Measurements from ENCODE around the gene TMEM238L.

The TMEM238L gene

DNA sequence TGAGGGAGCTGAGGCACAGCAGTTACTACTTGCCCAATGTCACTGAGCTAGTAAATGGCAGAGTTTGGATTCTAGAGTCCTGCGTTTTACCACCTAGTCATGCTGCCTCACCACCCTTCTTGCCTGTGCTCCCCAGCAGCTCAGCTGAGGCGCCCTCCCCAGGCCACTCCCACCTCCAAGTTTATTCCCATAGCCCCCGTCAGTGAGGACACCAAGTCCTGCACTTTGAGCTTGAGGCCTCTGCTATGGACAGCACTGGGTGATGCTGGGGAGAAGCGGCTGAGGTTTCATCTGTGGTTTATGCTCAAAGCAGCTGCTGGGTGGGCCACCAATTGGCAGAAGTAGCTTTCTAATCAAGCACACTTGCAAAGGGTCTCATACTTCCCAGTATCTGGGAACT is 36.7 kb downstream of the TMEM238L start:
- peaks cover 4% of the 10 kb centered on the region for H3K36me3 ChIP-seq (ENCODE audit: control insufficient read depth, insufficient read depth, low read length)
- H3K9ac ChIP-seq (ENCODE audit: low read length), result no peak overlapping the region
- no peaks in the 10 kb centered on the region for H3K27me3 ChIP-seq (ENCODE audit: control insufficient read depth, insufficient read depth, low read length)
- H3K4me3 ChIP-seq (ENCODE audit: low read length), result no peak overlapping the region
- no peaks in the 10 kb centered on the region for H3K9me3 ChIP-seq (ENCODE audit: control insufficient read depth, low read length)
- peaks cover 21% of the 10 kb centered on the region for H3K4me1 ChIP-seq (ENCODE audit: control insufficient read depth, insufficient read depth, low read length)

DNA sequence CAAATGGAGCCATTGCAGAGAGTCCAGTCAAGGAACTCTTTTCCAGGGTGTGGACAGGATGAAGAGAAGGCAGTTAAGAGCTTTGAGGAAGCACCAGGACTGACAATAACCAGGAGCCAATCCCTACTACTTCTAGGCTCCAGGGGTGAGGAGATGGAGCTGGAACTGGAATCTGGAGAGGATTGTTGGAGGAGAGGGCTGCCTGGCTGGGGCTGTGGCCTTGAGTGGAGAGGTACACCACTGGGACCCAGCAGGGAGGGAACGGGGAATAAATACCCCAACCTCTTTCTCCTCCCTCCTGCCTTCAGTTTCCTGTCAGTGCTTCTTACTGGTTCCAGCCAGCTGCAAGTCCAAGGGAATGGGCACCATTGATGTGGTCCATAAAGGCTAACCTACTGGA is 41.9 kb downstream of the TMEM238L start:
- Histone ChIP-seq H3K9me3 (ENCODE audit: control insufficient read depth, low read length) (no peaks in the 10 kb centered on the region), H3K27me3 (ENCODE audit: control insufficient read depth, insufficient read depth, low read length) (no peaks in the 10 kb centered on the region), H3K4me3 (ENCODE audit: low read length) (no peak overlapping the region), H3K36me3 (ENCODE audit: control insufficient read depth, insufficient read depth, low read length) (no peaks in the 10 kb centered on the region), H3K4me1 (ENCODE audit: control insufficient read depth, insufficient read depth, low read length) (peaks cover 32% of the 10 kb centered on the region), H3K9ac (ENCODE audit: low read length) (no peak overlapping the region)

DNA sequence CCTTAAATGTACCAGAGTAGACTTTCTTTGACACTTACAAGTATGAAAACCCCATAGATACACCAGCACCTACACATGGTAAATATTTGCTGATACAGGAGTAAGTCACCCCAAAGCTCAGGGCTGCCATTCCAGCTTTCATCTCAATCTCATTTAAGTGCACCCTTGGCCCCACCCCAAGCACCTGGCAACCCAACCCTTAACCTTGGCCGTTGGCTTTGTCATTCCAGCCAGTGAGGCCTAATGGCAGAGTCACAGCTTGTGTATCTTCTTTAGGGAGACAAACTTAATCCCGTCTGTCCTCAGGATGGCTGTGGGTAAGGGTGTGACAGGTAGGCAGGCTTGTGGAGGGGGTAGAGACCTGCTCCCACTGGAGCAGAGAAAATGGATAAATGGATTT is 42.6 kb downstream of the TMEM238L start:
- Histone ChIP-seq H3K9ac (ENCODE audit: low read length) (no peak overlapping the region), H3K4me3 (ENCODE audit: low read length) (no peak overlapping the region), H3K27me3 (ENCODE audit: control insufficient read depth, insufficient read depth, low read length) (no peaks in the 10 kb centered on the region), H3K4me1 (ENCODE audit: control insufficient read depth, insufficient read depth, low read length) (peaks cover 33% of the 10 kb centered on the region), H3K36me3 (ENCODE audit: control insufficient read depth, insufficient read depth, low read length) (no peaks in the 10 kb centered on the region), H3K9me3 (ENCODE audit: control insufficient read depth, low read length) (no peaks in the 10 kb centered on the region)

DNA sequence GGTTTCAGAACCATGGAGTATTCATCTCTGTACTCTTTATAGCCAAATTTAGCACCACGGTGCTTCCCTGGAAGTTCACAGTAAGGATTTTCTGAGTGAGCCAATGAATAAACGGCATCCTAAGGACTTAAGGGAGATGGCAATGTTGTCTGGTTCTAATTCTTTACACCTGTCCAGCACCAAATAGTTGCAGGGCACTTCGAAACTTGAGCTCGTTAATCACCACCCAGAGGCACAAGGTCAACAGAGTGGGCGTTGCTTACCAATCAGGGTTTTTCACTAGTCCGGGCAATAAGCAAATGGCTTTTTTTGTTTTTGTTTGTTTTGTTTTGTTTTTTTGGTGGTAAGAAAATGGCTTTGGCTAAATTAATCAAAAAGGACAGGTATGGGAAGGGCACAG is 45.8 kb downstream of the TMEM238L start:
- Histone ChIP-seq H3K9me3 (ENCODE audit: control insufficient read depth, low read length) (no peaks in the 10 kb centered on the region), H3K4me3 (ENCODE audit: low read length) (no peak overlapping the region), H3K36me3 (ENCODE audit: control insufficient read depth, insufficient read depth, low read length) (no peaks in the 10 kb centered on the region), H3K9ac (ENCODE audit: low read length) (no peak overlapping the region), H3K4me1 (ENCODE audit: control insufficient read depth, insufficient read depth, low read length) (peaks cover 55% of the 10 kb centered on the region), H3K27me3 (ENCODE audit: control insufficient read depth, insufficient read depth, low read length) (no peaks in the 10 kb centered on the region)

- Histone ChIP-seq H3K36me3 (ENCODE audit: control insufficient read depth, insufficient read depth, low read length) (no peaks in the 10 kb centered on the region), H3K9ac (ENCODE audit: low read length) (peak overlapping the region; percentile 14), H3K4me1 (ENCODE audit: control insufficient read depth, insufficient read depth, low read length) (peaks cover 55% of the 10 kb centered on the region), H3K9me3 (ENCODE audit: control insufficient read depth, low read length) (no peaks in the 10 kb centered on the region), H3K4me3 (ENCODE audit: low read length) (no peak overlapping the region), H3K27me3 (ENCODE audit: control insufficient read depth, insufficient read depth, low read length) (no peaks in the 10 kb centered on the region)
Observed at GRCh38 chr17:10757647-10758046, 46.3 kb downstream of the TMEM238L start.

GRCh38 chr17:10757067-10757466 is 46.8 kb downstream of the TMEM238L start:
- H3K27me3 ChIP-seq (ENCODE audit: control insufficient read depth, insufficient read depth, low read length), result no peaks in the 10 kb centered on the region
- no peaks in the 10 kb centered on the region for H3K9me3 ChIP-seq (ENCODE audit: control insufficient read depth, low read length)
- peaks cover 61% of the 10 kb centered on the region for H3K4me1 ChIP-seq (ENCODE audit: control insufficient read depth, insufficient read depth, low read length)
- no peaks in the 10 kb centered on the region for H3K36me3 ChIP-seq (ENCODE audit: control insufficient read depth, insufficient read depth, low read length)
- no peak overlapping the region for H3K4me3 ChIP-seq (ENCODE audit: low read length)
- H3K9ac ChIP-seq (ENCODE audit: low read length), result peak overlapping the region; percentile 14

DNA sequence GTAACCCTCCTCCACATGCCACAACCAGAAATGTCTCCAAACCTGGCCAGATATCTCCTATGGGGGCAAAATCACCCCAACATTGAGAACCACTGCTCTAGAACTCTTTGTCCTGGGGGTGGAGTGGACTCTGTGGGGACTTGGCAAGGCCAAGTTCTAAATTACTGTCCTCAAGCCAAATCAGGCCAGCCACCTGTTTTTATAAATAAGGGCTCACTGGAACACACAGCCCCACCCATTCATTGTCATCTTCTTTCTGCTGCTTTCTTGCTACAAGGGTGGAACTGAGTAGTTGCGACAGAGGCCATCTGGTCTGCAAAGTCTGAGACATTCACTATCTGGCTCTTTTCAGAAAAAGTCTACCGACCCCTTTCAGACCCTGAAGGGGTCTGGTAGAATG is 47.3 kb downstream of the TMEM238L start:
- no peaks in the 10 kb centered on the region for H3K36me3 ChIP-seq (ENCODE audit: control insufficient read depth, insufficient read depth, low read length)
- no peak overlapping the region for H3K4me3 ChIP-seq (ENCODE audit: low read length)
- peaks cover 66% of the 10 kb centered on the region for H3K4me1 ChIP-seq (ENCODE audit: control insufficient read depth, insufficient read depth, low read length)
- H3K9ac ChIP-seq (ENCODE audit: low read length), result peak overlapping the region; percentile 14
- no peaks in the 10 kb centered on the region for H3K9me3 ChIP-seq (ENCODE audit: control insufficient read depth, low read length)
- H3K27me3 ChIP-seq (ENCODE audit: control insufficient read depth, insufficient read depth, low read length), result no peaks in the 10 kb centered on the region

GRCh38 chr17:10756185-10756584 is 47.7 kb downstream of the TMEM238L start:
- H3K27me3 ChIP-seq (ENCODE audit: control insufficient read depth, insufficient read depth, low read length), result no peaks in the 10 kb centered on the region
- no peak overlapping the region for H3K4me3 ChIP-seq (ENCODE audit: low read length)
- peaks cover 67% of the 10 kb centered on the region for H3K4me1 ChIP-seq (ENCODE audit: control insufficient read depth, insufficient read depth, low read length)
- no peaks in the 10 kb centered on the region for H3K9me3 ChIP-seq (ENCODE audit: control insufficient read depth, low read length)
- peak overlapping the region; percentile 8 for H3K9ac ChIP-seq (ENCODE audit: low read length)
- no peaks in the 10 kb centered on the region for H3K36me3 ChIP-seq (ENCODE audit: control insufficient read depth, insufficient read depth, low read length)

DNA sequence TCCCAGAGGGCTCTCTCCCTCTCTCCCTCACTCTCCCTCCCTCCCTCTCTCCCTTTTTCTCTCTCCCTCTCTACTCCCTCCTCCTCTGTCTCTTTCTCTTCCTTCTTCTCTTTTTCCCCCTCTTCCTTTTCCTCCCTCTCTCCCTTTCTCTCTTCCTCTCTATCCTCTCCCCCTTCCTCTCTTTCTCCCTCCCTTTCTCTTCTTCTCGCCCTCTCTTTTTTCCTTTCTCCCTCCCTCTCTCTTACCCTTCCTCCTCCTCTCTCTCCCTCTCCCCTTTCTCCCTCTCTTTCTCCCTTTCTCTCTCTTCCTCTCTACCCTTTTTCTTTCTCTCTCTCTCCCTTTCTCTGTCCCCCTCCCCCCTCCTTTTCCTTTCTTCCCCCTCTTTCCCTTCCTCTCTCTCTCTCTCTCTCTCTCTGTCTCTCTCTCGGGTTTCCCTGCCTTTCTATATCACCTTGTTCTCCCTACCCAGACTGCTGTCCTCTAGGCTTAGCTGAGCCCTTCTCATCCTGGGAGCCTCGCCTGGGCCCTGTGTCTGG is 48.2 kb downstream of the TMEM238L start:
- Histone ChIP-seq H3K36me3 (ENCODE audit: control insufficient read depth, insufficient read depth, low read length) (no peaks in the 10 kb centered on the region), H3K4me3 (ENCODE audit: low read length) (no peak overlapping the region), H3K27me3 (ENCODE audit: control insufficient read depth, insufficient read depth, low read length) (no peaks in the 10 kb centered on the region), H3K4me1 (ENCODE audit: control insufficient read depth, insufficient read depth, low read length) (peaks cover 62% of the 10 kb centered on the region), H3K9ac (ENCODE audit: low read length) (peak overlapping the region; percentile 8), H3K9me3 (ENCODE audit: control insufficient read depth, low read length) (no peaks in the 10 kb centered on the region)

GRCh38 chr17:10754861-10755591 is 48.9 kb downstream of the TMEM238L start:
- Histone ChIP-seq H3K36me3 (ENCODE audit: control insufficient read depth, insufficient read depth, low read length) (no peaks in the 10 kb centered on the region), H3K4me3 (ENCODE audit: low read length) (no peak overlapping the region), H3K4me1 (ENCODE audit: control insufficient read depth, insufficient read depth, low read length) (peaks cover 68% of the 10 kb centered on the region), H3K9me3 (ENCODE audit: control insufficient read depth, low read length) (no peaks in the 10 kb centered on the region), H3K27me3 (ENCODE audit: control insufficient read depth, insufficient read depth, low read length) (no peaks in the 10 kb centered on the region), H3K9ac (ENCODE audit: low read length) (peak overlapping the region; percentile 8)

GRCh38 chr17:10754109-10754508 is 49.8 kb downstream of the TMEM238L start:
- H3K4me1 ChIP-seq (ENCODE audit: control insufficient read depth, insufficient read depth, low read length), result peaks cover 77% of the 10 kb centered on the region
- no peak overlapping the region for H3K4me3 ChIP-seq (ENCODE audit: low read length)
- no peak overlapping the region for H3K9ac ChIP-seq (ENCODE audit: low read length)
- H3K27me3 ChIP-seq (ENCODE audit: control insufficient read depth, insufficient read depth, low read length), result no peaks in the 10 kb centered on the region
- no peaks in the 10 kb centered on the region for H3K9me3 ChIP-seq (ENCODE audit: control insufficient read depth, low read length)
- H3K36me3 ChIP-seq (ENCODE audit: control insufficient read depth, insufficient read depth, low read length), result no peaks in the 10 kb centered on the region

DNA sequence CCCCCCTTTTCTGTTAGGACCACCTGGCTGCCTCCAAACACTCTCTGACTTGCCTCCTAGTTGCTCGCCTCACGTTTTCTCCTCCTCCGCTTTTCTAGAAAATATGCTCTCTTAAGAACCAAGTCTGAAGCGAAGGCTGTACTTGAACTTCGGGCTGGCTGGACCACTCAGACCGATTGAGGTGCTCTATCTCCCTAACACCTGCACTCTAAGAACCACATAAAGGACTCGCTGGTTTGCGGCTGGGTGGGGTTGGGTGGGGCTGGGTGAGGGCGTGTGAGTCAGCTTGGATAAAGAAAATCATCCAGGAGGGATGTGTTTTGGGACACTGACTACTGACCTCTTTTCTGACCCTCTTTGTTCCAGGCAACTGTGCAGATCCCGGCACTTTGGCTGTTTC is 51.2 kb downstream of the TMEM238L start:
- H3K36me3 ChIP-seq (ENCODE audit: control insufficient read depth, insufficient read depth, low read length), result no peaks in the 10 kb centered on the region
- H3K4me1 ChIP-seq (ENCODE audit: control insufficient read depth, insufficient read depth, low read length), result peaks cover 75% of the 10 kb centered on the region
- no peaks in the 10 kb centered on the region for H3K27me3 ChIP-seq (ENCODE audit: control insufficient read depth, insufficient read depth, low read length)
- H3K9ac ChIP-seq (ENCODE audit: low read length), result no peak overlapping the region
- H3K4me3 ChIP-seq (ENCODE audit: low read length), result no peak overlapping the region
- no peaks in the 10 kb centered on the region for H3K9me3 ChIP-seq (ENCODE audit: control insufficient read depth, low read length)

Measured in mucosa of stomach (tissue), 1 donor.